HepG2 (cell line): Measurements from ENCODE around the gene ACP2. TPM values are rescaled to one million over a fixed set of nuclear protein-coding genes. Genes with fewer than 3 reads are reported as not detected.

ENCODE experiments used
- BHLHE40 ChIP-seq: IDR thresholded peaks from 2 replicates; pipeline ENCODE4 v1.6.1; 2011; ENCODE audit warnings: low read length, improper control_type of control experiment
- HOXA9 ChIP-seq: sonication (generic); formaldehyde crosslinking; IDR thresholded peaks from 2 replicates; pipeline ENCODE4 v1.8.1; 2022; ENCODE audit warnings: missing genetic modification reagents, mild to moderate bottlenecking, moderate library complexity, borderline replicate concordance
- MXI1 ChIP-seq: IDR thresholded peaks from 3 replicates; pipeline ENCODE4 v1.6.1; 2012; ENCODE audit warnings: low read depth, low read length, inconsistent platforms, borderline replicate concordance
- NR3C1 ChIP-seq: sonication (generic); formaldehyde crosslinking; IDR thresholded peaks from 2 replicates; pipeline ENCODE4 v1.4.0; 2020; ENCODE audit warnings: missing genetic modification reagents
- SP5 ChIP-seq: IDR thresholded peaks from 2 replicates; pipeline ENCODE4 v1.6.1; 2016; ENCODE audit warnings: low read depth, borderline replicate concordance
- ZFP82 ChIP-seq: sonication (generic); formaldehyde crosslinking; IDR thresholded peaks from 2 replicates; pipeline ENCODE4 v1.5.1; 2020; ENCODE audit warnings: mild to moderate bottlenecking, missing genetic modification reagents, borderline replicate concordance
- ZNF256 ChIP-seq: sonication (generic); formaldehyde crosslinking; conservative IDR thresholded peaks from 2 replicates; pipeline ENCODE4 v1.4.0; 2020; ENCODE audit warnings: missing genetic modification reagents
- ZNF556 ChIP-seq: sonication (generic); formaldehyde crosslinking; IDR thresholded peaks from 2 replicates; pipeline ENCODE4 v1.4.0; 2020; ENCODE audit warnings: mild to moderate bottlenecking, missing genetic modification reagents, borderline replicate concordance
- polyA plus RNA-seq, 8 experiments: library from polyadenylated mRNA; depleted of rRNA in 3 of 8; stranded (reverse) in 7 of 8; unstranded in 1 of 8; fragments of >200 nt; fragmentation: Illumina TruSeq in 4 of 8; extraction: Trizol in 4 of 8; gene quantifications; 2 replicates each; pipeline versions ENCODE4 v1.2.1 to v1.2.3, GENCODE V29; 2011 to 2016; ENCODE audit warnings: low read depth in 4 of 8, missing spikeins in 1 of 8, mixed read lengths in 1 of 8; ENCODE audit not compliant: insufficient read depth in 1 of 8
- total RNA-seq, 5 experiments: library from RNA; depleted of rRNA; stranded (reverse); fragments of >200 nt; fragmentation: Illumina TruSeq; extraction: Trizol; gene quantifications; 2 replicates each; pipeline ENCODE4 v1.2.3, GENCODE V29; 2016; ENCODE audit warnings: low read depth in 1 of 5
- TF ChIP-seq, protein P1 (sequence below): sonication (generic); formaldehyde crosslinking; IDR thresholded peaks from 2 replicates; pipeline ENCODE4 v1.4.0; 2020; ENCODE audit warnings: missing genetic modification reagents, borderline replicate concordance
- TF ChIP-seq, protein P2 (sequence below): sonication (generic); formaldehyde crosslinking; IDR thresholded peaks from 2 replicates; pipeline ENCODE4 v1.5.1; 2020; ENCODE audit warnings: mild to moderate bottlenecking, missing genetic modification reagents, moderate library complexity
- TF ChIP-seq, protein P3 (sequence below), 2 experiments: sonication (generic) in 1 of 2; formaldehyde crosslinking in 1 of 2; IDR thresholded peaks; 2 replicates each; pipeline versions ENCODE4 v1.6.1 to v1.9.0; 2014 to 2022; ENCODE audit warnings: antibody characterized with exemption in 1 of 2, borderline replicate concordance in 1 of 2, inconsistent platforms in 1 of 2, low read depth in 1 of 2, missing genetic modification reagents in 1 of 2
- TF ChIP-seq, protein P4 (sequence below): sonication (generic); formaldehyde crosslinking; conservative IDR thresholded peaks from 2 replicates; pipeline ENCODE4 v1.8.0; 2022; ENCODE audit warnings: low read depth, missing genetic modification reagents

Gene ACP2
- total and polyA plus RNA-seq, 2 of the 13 experiments (the other 11 are each of a cell fraction or from before 2014, with no cell fraction given), result 17.7 to 20.2 TPM

DNA sequence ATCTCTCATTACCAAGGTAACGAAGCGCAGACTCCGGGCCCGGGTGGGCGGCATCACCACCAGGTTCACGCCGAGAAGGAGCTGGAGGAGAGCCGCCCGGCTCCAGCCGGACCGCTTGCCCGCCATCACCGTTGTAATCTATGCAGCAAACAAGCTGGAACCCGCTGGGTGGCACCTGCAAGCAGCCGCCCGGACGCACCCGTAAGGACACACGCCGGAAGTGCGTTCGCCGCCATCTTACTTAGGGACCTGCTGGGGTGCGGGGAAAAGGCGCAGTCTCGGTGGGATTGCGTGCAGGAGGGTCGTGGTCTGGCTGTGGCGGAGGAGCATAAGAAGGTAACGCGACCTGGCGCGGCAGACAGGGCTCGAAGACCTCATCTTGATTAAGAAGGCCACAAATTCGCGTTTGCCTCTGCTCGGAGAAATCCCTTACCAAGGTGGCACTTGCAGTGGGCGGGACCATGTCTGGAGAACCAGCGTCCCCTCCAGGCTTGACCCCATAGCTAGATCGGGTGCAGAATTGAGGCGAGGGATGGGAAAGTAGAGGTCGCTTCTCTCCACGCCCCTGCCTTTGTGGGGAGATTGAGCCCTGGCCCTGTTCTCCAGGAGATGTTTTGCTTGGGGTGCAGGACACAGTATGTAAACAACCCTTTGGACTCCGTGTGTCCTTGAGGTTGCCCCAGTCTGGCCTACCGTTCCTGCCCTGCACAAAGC lies at the start of gene ACP2 (continued):
- TF ChIP-seq, protein P1, sequence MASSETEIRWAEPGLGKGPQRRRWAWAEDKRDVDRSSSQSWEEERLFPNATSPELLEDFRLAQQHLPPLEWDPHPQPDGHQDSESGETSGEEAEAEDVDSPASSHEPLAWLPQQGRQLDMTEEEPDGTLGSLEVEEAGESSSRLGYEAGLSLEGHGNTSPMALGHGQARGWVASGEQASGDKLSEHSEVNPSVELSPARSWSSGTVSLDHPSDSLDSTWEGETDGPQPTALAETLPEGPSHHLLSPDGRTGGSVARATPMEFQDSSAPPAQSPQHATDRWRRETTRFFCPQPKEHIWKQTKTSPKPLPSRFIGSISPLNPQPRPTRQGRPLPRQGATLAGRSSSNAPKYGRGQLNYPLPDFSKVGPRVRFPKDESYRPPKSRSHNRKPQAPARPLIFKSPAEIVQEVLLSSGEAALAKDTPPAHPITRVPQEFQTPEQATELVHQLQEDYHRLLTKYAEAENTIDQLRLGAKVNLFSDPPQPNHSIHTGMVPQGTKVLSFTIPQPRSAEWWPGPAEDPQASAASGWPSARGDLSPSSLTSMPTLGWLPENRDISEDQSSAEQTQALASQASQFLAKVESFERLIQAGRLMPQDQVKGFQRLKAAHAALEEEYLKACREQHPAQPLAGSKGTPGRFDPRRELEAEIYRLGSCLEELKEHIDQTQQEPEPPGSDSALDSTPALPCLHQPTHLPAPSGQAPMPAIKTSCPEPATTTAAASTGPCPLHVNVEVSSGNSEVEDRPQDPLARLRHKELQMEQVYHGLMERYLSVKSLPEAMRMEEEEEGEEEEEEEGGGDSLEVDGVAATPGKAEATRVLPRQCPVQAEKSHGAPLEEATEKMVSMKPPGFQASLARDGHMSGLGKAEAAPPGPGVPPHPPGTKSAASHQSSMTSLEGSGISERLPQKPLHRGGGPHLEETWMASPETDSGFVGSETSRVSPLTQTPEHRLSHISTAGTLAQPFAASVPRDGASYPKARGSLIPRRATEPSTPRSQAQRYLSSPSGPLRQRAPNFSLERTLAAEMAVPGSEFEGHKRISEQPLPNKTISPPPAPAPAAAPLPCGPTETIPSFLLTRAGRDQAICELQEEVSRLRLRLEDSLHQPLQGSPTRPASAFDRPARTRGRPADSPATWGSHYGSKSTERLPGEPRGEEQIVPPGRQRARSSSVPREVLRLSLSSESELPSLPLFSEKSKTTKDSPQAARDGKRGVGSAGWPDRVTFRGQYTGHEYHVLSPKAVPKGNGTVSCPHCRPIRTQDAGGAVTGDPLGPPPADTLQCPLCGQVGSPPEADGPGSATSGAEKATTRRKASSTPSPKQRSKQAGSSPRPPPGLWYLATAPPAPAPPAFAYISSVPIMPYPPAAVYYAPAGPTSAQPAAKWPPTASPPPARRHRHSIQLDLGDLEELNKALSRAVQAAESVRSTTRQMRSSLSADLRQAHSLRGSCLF (CRISPR knock-in tag), result no peak
- TF ChIP-seq, protein P2, sequence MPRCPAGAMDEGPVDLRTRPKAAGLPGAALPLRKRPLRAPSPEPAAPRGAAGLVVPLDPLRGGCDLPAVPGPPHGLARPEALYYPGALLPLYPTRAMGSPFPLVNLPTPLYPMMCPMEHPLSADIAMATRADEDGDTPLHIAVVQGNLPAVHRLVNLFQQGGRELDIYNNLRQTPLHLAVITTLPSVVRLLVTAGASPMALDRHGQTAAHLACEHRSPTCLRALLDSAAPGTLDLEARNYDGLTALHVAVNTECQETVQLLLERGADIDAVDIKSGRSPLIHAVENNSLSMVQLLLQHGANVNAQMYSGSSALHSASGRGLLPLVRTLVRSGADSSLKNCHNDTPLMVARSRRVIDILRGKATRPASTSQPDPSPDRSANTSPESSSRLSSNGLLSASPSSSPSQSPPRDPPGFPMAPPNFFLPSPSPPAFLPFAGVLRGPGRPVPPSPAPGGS (CRISPR knock-in tag), result peak; percentile 83
- TF ChIP-seq ZNF556 (CRISPR knock-in tag), result peak; percentile 88; the same call in 1 of the 2 replicates
- 0 out of 2 replicates have a peak, but pooled peaks have one; percentile 43 for TF ChIP-seq HOXA9 (CRISPR knock-in tag)
- TF ChIP-seq, protein P3, sequence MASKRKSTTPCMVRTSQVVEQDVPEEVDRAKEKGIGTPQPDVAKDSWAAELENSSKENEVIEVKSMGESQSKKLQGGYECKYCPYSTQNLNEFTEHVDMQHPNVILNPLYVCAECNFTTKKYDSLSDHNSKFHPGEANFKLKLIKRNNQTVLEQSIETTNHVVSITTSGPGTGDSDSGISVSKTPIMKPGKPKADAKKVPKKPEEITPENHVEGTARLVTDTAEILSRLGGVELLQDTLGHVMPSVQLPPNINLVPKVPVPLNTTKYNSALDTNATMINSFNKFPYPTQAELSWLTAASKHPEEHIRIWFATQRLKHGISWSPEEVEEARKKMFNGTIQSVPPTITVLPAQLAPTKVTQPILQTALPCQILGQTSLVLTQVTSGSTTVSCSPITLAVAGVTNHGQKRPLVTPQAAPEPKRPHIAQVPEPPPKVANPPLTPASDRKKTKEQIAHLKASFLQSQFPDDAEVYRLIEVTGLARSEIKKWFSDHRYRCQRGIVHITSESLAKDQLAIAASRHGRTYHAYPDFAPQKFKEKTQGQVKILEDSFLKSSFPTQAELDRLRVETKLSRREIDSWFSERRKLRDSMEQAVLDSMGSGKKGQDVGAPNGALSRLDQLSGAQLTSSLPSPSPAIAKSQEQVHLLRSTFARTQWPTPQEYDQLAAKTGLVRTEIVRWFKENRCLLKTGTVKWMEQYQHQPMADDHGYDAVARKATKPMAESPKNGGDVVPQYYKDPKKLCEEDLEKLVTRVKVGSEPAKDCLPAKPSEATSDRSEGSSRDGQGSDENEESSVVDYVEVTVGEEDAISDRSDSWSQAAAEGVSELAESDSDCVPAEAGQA (IDR thresholded peaks at IDR 0.05; ENCODE audit: low read depth), result peak; percentile 93
- TF ChIP-seq, protein P3 (CRISPR knock-in tag; IDR thresholded peaks at IDR 0.05; ENCODE audit: borderline replicate concordance), result 0 out of 2 replicates have a peak, but pooled peaks have one; percentile 74
- peak; percentile 65; the same call in 1 of the 2 replicates for TF ChIP-seq ZNF256 (CRISPR knock-in tag)
- TF ChIP-seq NR3C1, result no peak
- peak; percentile 75; the same call in 1 of the 2 replicates for TF ChIP-seq ZFP82 (CRISPR knock-in tag)
- TF ChIP-seq SP5, result no peak
- TF ChIP-seq BHLHE40, result peak; percentile 52; the same call in 1 of the 2 replicates
- peak; percentile 39; the same call in 1 of the 3 replicates for TF ChIP-seq MXI1
- TF ChIP-seq, protein P4, sequence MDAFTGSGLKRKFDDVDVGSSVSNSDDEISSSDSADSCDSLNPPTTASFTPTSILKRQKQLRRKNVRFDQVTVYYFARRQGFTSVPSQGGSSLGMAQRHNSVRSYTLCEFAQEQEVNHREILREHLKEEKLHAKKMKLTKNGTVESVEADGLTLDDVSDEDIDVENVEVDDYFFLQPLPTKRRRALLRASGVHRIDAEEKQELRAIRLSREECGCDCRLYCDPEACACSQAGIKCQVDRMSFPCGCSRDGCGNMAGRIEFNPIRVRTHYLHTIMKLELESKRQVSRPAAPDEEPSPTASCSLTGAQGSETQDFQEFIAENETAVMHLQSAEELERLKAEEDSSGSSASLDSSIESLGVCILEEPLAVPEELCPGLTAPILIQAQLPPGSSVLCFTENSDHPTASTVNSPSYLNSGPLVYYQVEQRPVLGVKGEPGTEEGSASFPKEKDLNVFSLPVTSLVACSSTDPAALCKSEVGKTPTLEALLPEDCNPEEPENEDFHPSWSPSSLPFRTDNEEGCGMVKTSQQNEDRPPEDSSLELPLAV (CRISPR knock-in tag), result 0 out of 2 replicates have a peak, but pooled peaks have one; percentile 49
